ENCODE data around the gene OR2B6.

The OR2B6 gene

GRCh38 chr6:28001351-28001750 is 44.3 kb downstream of the OR2B6 start:
- no peak for DNase-seq

GRCh38 chr6:28001751-28002150 is 44.7 kb downstream of the OR2B6 start:
- no peak for DNase-seq

DNA sequence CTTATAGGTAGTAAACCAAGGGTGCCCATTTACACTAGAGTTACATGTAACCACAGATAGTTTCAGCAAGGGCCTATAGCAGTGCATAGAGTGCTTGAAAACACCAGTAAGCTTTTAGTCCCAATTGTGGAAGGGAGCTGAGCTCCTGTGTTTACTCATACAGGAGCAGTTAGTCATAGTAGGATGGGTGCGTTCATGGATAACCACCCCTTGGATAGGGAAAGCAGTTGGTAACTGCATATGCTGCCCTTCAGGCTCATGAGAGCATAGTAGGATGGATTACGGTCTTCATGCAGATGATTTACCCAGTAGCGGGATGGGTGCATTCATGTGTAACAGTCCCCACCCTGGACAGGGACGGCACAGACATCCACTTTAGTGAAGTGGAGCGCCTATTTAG is 45.1 kb downstream of the OR2B6 start:
- DNase-seq, result no peak

DNA sequence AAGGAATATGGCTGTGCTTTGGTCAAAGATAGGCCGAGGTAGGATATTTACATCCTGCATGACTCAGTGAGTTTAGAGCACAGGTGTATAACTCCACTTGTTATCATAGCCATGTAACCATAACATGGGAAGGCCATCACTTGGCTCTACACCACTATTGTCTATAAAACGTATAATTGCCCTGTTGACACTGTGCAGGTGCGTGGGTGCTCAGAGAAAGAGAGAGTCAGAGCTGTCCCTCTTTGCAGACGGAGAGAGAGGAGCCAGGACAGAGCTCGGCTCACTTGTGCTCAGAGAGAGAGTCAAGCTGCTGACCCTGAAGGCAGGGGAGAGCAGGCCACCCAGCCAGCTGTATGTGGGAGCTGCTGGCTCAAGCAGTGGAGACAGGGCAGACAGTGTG is 46.0 kb downstream of the OR2B6 start:
- DNase-seq, result no peak

DNA sequence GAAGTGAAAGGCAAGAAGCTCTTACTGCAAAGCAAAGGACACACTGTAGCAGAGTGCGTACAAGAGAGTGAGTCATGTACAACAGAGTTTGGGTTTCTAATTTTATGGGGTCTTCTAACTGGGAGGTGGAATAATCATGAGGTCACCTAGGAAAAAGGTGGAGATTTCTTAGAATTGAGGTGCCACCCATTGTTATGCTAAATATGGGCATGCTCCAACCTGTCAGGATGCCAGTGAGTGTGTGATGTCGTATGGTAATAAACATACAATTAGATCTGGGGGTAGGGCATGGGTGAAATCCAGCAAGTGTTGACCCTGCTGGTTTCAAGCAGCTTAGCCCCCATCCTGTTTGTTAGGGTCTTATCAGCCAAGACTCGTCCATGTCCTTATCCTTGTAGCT is 46.6 kb downstream of the OR2B6 start:
- DNase-seq, result no peak

DNA sequence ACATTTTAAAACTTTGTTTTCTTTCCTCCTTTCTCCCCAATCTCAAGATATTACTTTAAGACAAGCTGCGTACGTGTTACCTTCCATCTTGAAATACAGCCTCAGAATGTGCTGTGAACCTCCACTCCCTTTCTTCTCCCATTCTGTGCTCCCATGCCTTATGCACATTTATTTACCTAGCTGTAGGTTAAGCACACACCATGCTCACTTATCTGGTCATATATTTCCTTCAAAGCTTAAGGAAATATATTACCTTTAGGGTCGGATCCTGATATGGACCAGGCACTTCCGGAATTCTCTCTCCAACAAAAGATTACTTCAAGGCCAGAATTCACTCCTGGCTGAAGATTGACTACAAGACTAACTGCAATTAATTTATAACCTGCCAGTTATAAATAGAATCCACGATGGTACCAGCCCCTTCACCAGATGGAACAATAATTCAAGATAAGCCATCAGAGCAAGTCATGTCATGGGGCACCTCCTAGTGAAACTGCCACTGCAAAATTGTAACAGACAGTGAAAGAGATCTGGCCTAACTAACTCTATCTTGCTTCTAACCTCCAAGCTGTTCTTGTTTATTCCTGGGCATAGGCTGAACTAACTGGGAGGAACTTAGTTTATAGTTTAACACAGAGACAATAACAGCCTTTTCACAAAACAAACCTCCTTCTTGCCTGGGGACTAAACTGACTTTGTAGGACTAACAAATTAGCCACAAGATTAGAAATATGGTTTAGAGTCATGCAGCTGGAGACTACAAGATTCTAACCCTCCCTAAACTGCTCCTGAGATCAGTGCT is 47.5 kb downstream of the OR2B6 start:
- DNase-seq, result no peak

DNA sequence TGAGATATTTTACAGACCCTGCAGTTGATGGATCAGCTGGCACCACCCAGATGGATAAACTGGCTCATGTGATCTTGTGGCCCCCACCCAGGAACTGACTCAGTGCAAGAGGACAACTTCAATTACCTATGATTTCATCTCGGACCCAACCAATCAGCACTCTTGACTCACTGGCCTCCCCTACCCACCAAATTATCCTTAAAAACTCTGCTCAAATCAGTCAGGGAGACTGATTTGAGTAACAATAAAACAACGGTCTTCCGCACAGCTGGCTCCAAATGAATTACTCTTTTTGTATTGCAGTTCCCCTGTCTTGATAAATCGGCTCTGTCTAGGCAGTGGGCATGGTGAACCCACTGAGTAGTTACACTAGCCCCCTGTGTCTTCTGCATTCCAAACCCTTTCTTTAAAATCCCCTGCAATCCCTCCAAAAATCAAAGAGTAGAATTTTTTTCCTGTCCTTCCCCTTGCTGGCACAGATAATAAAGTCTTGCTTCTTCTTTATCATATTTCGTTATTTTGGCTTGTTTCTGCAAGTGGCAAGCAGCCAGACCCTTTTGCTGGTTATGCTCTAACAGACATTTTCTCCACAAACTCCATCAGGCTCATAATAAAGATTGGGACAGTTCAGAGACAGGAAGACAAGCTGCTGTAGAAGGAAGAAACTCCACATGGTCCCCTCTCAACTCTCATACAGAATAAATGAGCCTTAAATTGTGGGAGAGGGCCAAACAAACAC is 48.3 kb downstream of the OR2B6 start:
- no peak for DNase-seq

DNA sequence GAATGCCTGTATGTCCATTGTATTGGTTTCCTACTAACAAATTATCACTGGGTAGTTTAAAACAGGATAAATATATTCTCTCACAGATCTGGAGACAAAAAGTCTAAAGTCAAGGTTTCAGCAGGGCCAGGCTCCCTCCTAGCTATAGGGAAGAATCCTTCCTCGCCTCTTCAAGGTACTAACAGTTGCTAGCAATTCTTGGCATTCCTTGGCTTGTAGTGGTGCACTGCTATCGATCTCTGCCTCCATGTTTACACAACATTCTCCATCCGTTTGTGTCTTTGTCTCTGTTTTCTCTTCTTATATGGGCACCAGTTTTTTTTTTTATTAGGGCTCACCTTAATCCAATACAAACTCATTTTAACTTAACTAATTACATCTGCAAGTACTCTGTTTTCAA is 48.9 kb downstream of the OR2B6 start:
- DNase-seq, result no peak

Data from activated naive CD4-positive, alpha-beta T cell treated with Interleukin-2 at 50 U/mL for 16 hours (primary cell).